Measurements from ENCODE around the gene AMPD3.

DNA sequence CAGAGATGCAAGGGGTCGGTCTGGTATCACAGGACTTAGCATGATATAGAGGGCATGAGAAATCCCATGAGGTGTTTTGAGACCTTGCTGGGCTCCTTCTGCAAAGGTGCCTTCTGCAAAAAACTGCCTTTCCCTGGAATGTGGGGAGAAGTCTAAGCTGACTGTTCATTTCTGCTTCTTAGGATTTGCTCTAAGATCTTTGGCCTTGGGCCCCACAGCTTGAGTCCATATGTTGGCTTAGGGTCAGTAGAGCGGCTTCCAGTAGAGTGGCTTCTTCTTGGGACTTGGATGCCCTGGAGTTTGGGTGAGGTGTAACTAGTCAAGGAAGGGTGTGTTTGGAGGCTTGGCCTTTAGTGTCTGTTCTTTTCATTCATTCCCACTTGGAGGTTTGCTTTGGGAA lies 37.0 kb downstream of the AMPD3 start:
- TF ChIP-seq CTCF (IDR thresholded peaks at IDR 0.05) (no peak), POLR2A (IDR thresholded peaks at IDR 0.05) (no peak), EP300 (IDR thresholded peaks at IDR 0.05) (no peak)

All from ovary (tissue), 3 donors.